HCT116 (cell line): Measurements from ENCODE around the gene THADA.

Source experiments
- EGR1 ChIP-seq: IDR thresholded peaks from 2 replicates; pipeline ENCODE4 v1.6.1; 2012; ENCODE audit warnings: low read depth
- ELF1 ChIP-seq: IDR thresholded peaks from 2 replicates; pipeline ENCODE4 v1.6.1; 2012; ENCODE audit warnings: low read depth, borderline replicate concordance
- EZH2 ChIP-seq: fragments of 200-600 bp; sonication (generic); IDR thresholded peaks from 2 replicates; pipeline ENCODE4 v1.6.1; 2017; ENCODE audit warnings: antibody characterized with exemption, mixed run types
- POLR2AphosphoS5 ChIP-seq: IDR thresholded peaks from 2 replicates; pipeline ENCODE4 v1.6.1; 2011; ENCODE audit warnings: mild to moderate bottlenecking, low read depth, low read length, moderate library complexity
- ZNF274 ChIP-seq: fragments of 200-500 bp; sonication (Bioruptor generic); IDR thresholded peaks from 2 replicates; pipeline ENCODE4 v1.6.1; 2014; ENCODE audit warnings: mild to moderate bottlenecking, low read depth, low read length, inconsistent platforms
- TF ChIP-seq, protein P1 (sequence below), 3 experiments: fragments of 200-600 bp in 1 of 3; sonication (generic) in 1 of 3; IDR thresholded peaks in 2 of 3; conservative IDR thresholded peaks in 1 of 3; 2 replicates each; pipeline ENCODE4 v1.5.1; 2012 to 2017; ENCODE audit warnings: low read depth in 2 of 3, low read length in 2 of 3, antibody characterized with exemption in 1 of 3, borderline replicate concordance in 1 of 3, control low read depth in 1 of 3, mild to moderate bottlenecking in 1 of 3, mixed read lengths in 1 of 3, mixed run types in 1 of 3, moderate library complexity in 1 of 3; ENCODE audit not compliant: insufficient read depth in 1 of 3

DNA sequence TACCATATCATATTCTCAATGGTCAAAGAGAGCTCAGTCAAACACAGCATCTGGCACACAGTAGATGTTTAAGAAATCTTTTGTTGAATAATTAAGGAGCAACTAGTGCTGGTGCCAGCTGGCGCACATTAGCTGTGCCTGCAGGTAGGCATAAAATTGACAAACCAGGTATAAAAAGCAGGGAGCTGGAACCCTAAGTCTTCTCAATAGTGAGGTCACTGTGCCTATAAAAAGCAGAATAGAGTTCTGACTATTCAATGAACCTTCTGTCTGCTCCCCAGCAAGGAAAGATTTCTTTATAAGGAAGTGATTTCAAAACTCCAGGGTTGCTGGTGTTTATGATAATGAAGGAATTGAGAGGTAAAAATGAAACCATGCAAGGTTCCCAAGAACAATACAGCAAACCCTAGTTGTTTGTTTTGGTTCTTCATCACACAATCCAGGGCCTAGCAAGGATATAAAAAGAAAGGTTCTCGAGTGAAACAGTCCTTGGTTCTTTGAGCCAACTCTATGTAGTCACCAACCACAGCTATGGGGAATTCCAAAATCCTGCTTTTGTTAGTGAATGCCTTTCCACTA, 76.1 kb downstream of the THADA start:
- TF ChIP-seq EGR1 (no peak), ELF1 (no peak), EZH2 (no peak), ZNF274 (no peak), POLR2AphosphoS5 (no peak)
- TF ChIP-seq, protein P1, sequence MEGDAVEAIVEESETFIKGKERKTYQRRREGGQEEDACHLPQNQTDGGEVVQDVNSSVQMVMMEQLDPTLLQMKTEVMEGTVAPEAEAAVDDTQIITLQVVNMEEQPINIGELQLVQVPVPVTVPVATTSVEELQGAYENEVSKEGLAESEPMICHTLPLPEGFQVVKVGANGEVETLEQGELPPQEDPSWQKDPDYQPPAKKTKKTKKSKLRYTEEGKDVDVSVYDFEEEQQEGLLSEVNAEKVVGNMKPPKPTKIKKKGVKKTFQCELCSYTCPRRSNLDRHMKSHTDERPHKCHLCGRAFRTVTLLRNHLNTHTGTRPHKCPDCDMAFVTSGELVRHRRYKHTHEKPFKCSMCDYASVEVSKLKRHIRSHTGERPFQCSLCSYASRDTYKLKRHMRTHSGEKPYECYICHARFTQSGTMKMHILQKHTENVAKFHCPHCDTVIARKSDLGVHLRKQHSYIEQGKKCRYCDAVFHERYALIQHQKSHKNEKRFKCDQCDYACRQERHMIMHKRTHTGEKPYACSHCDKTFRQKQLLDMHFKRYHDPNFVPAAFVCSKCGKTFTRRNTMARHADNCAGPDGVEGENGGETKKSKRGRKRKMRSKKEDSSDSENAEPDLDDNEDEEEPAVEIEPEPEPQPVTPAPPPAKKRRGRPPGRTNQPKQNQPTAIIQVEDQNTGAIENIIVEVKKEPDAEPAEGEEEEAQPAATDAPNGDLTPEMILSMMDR (IDR thresholded peaks at IDR 0.05 in 2 of 3, conservative IDR thresholded peaks at IDR 0.05 in 1 of 3; ENCODE audit: borderline replicate concordance in 1 of 3, insufficient read depth in 1 of 3, low read depth in 2 of 3, low read length in 2 of 3), result no peak
